SK-MEL-5 (cell line): Measurements from ENCODE around the gene ATP8B4. TPM values are rescaled to one million over a fixed set of nuclear protein-coding genes. Genes with fewer than 3 reads are reported as not detected.

ENCODE experiments used
- small RNA-seq, 2 experiments: library from RNA; depleted of rRNA; stranded (forward); fragments of <200 nt; gene quantifications; one replicate each; pipeline ENCODE3, GENCODE V24; 2014
- total RNA-seq: library from RNA; depleted of rRNA; stranded (reverse); fragments of >200 nt; shearing (Covaris generic); gene quantifications from 2 replicates; pipeline ENCODE4 v1.2.3, GENCODE V29; 2014; rRNA removed

Gene ATP8B4
- total RNA-seq, 1 experiment from 2014 or later = 1.2 TPM

Small RNA genes lying within 50 kb of the gene (small RNA-seq; reads per million reads assigned to genes)
- 0.21 to 0.76 reads per million in 2 experiments for gene RNA5SP394

Other genes with a start within 250 kb of the ATP8B4 start
- 0.13 and 0.34 TPM in 2 replicates for gene SLC27A2, start 63.0 kb upstream of the ATP8B4 start, total RNA-seq
- not detected in 2 replicates for gene HDC, start 146.5 kb upstream of the ATP8B4 start, total RNA-seq
- 38.3 and 44.0 TPM in 2 replicates for gene GABPB1, start 236.0 kb upstream of the ATP8B4 start, total RNA-seq